HepG2 (cell line): ENCODE results near the gene ITGAX. TPM values are rescaled to one million over a fixed set of nuclear protein-coding genes. Genes with fewer than 3 reads are reported as not detected.

ENCODE experiments used
- ATAC-seq: fragments of 200-7000 bp; cut with Tn5 transposase; 3 replicates; pipeline ENCODE4 v1.9.1; 2020; ENCODE audit warnings: mild to moderate bottlenecking, moderate library complexity
- BruUV-seq: library from RNA; stranded (reverse); fragments of 400-500 nt; replicated peaks from 2 replicates; lab custom pipeline; 2021; lab: Mats Ljungman, UMichigan
- CTCF ChIA-PET: fragments of 300-600 bp; formaldehyde crosslinking; extraction: SDS; loops from one replicate; lab custom pipeline; 2021; ENCODE audit warnings: low total read pairs, inconsistent platforms, low intra/inter-chr PET ratio; lab: Yijun Ruan, JAX
- POLR2A ChIA-PET: fragments of 350-600 bp; sonication (Branson Sonifier 250); formaldehyde crosslinking; loops from one replicate; lab custom pipeline; 2020; ENCODE audit warnings: antibody characterized with exemption, inconsistent platforms; lab: Yijun Ruan, JAX
- DNase-seq: peaks from one replicate; pipeline ENCODE4 v3.0.0-alpha.2; 2015; ENCODE audit warnings: low spot score
- FAIRE-seq: peaks from 3 replicates; lab custom pipeline; 2011; peaks lifted over from hg19 to GRCh38; lab: Jason Lieb, UNC
- H2AFZ ChIP-seq: one replicate; pipeline ENCODE4 v1.6.1; 2011; ENCODE audit warnings: low read length, inconsistent platforms
- H3K27ac ChIP-seq: fragments of 300-600 bp; 3 replicates; pipeline ENCODE4 v1.8.0; 2011; ENCODE audit warnings: mixed run types, mild to moderate bottlenecking, mixed read lengths, low read length, inconsistent platforms; ENCODE audit not compliant: insufficient read depth; ENCODE audit errors: extremely low read length
- H3K27me3 ChIP-seq, 2 experiments: fragments of 200-600 bp in 1 of 2; 2 replicates in 1 of 2; 3 replicates in 1 of 2; pipeline versions ENCODE4 v1.6.0 to v1.8.0; 2011; ENCODE audit warnings: low read length in 2 of 2, mild to moderate bottlenecking in 2 of 2, moderate library complexity in 2 of 2, inconsistent platforms in 1 of 2; ENCODE audit not compliant: insufficient read depth in 2 of 2, control insufficient read depth in 1 of 2
- H3K36me3 ChIP-seq, 2 experiments: fragments of 200-600 bp in 1 of 2; replicated peaks in 1 of 2; 2 replicates in 1 of 2; 3 replicates in 1 of 2; pipeline versions ENCODE4 v1.5.1 to v1.8.0; 2011; ENCODE audit warnings: low read length in 2 of 2, inconsistent platforms in 1 of 2; ENCODE audit not compliant: insufficient read depth in 2 of 2, control insufficient read depth in 1 of 2
- H3K4me1 ChIP-seq: 2 replicates; pipeline ENCODE4 v1.5.1; 2012; ENCODE audit warnings: low read length, inconsistent platforms; ENCODE audit not compliant: insufficient read depth
- H3K4me2 ChIP-seq: 2 replicates; pipeline ENCODE4 v1.6.0; 2011; ENCODE audit warnings: low read depth, low read length, inconsistent platforms
- H3K4me3 ChIP-seq, 3 experiments: fragments of 200-600 bp in 1 of 3; sonication (generic), shearing (Covaris generic) in 1 of 3; replicated peaks in 1 of 3; 2 replicates each; pipeline ENCODE4 v1.5.1; 2011 to 2016; ENCODE audit warnings: low read length in 3 of 3, inconsistent platforms in 2 of 3, low read depth in 2 of 3, mild to moderate bottlenecking in 2 of 3, control low read depth in 1 of 3, mixed read lengths in 1 of 3; ENCODE audit not compliant: insufficient read depth in 1 of 3
- H3K79me2 ChIP-seq: one replicate; pipeline ENCODE4 v1.6.1; 2011; ENCODE audit warnings: low read length, inconsistent platforms; ENCODE audit not compliant: insufficient read depth
- H3K9ac ChIP-seq: 2 replicates; pipeline ENCODE4 v1.6.0; 2011; ENCODE audit warnings: mild to moderate bottlenecking, low read depth, low read length, inconsistent platforms; ENCODE audit not compliant: insufficient read depth
- H3K9me3 ChIP-seq: 2 replicates; pipeline ENCODE4 v1.5.1; 2012; ENCODE audit warnings: mild to moderate bottlenecking, low read length
- H4K20me1 ChIP-seq: 2 replicates; pipeline ENCODE4 v1.6.0; 2011; ENCODE audit warnings: inconsistent platforms, mild to moderate bottlenecking, low read length, moderate library complexity; ENCODE audit not compliant: insufficient read depth
- ATF3 ChIP-seq: sonication (generic); formaldehyde crosslinking; IDR thresholded peaks from 2 replicates; pipeline ENCODE4 v1.4.0; 2020; ENCODE audit warnings: missing genetic modification reagents
- ELF1 ChIP-seq: sonication (generic); formaldehyde crosslinking; IDR thresholded peaks from 2 replicates; pipeline ENCODE4 v1.4.0; 2020; ENCODE audit warnings: missing genetic modification reagents
- GMEB2 ChIP-seq: IDR thresholded peaks from 2 replicates; pipeline ENCODE4 v1.6.1; 2016; ENCODE audit warnings: missing biosample characterization, missing genetic modification reagents, low read depth
- KLF11 ChIP-seq: IDR thresholded peaks from 2 replicates; pipeline ENCODE4 v1.6.1; 2016; ENCODE audit warnings: missing compliant biosample characterization
- MTA3 ChIP-seq: sonication (generic); formaldehyde crosslinking; IDR thresholded peaks from 2 replicates; pipeline ENCODE4 v1.4.0; 2020; ENCODE audit warnings: missing genetic modification reagents
- SATB2 ChIP-seq: sonication (generic); formaldehyde crosslinking; IDR thresholded peaks from 2 replicates; pipeline ENCODE4 v1.5.0; 2020; ENCODE audit warnings: missing genetic modification reagents
- ZFP1 ChIP-seq: IDR thresholded peaks from 2 replicates; pipeline ENCODE4 v1.6.1; 2016
- ZFP37 ChIP-seq: sonication (generic); formaldehyde crosslinking; IDR thresholded peaks from 2 replicates; pipeline ENCODE4 v1.4.0; 2020; ENCODE audit warnings: missing genetic modification reagents, borderline replicate concordance
- ZFP62 ChIP-seq: sonication (generic); formaldehyde crosslinking; IDR thresholded peaks from 2 replicates; pipeline ENCODE4 v1.4.0; 2020; ENCODE audit warnings: missing genetic modification reagents
- ZNF142 ChIP-seq: sonication (generic); formaldehyde crosslinking; IDR thresholded peaks from 2 replicates; pipeline ENCODE4 v1.4.0; 2020; ENCODE audit warnings: missing genetic modification reagents
- ZNF550 ChIP-seq: sonication (generic); formaldehyde crosslinking; IDR thresholded peaks from 2 replicates; pipeline ENCODE4 v1.4.0; 2020; ENCODE audit warnings: mild to moderate bottlenecking, missing genetic modification reagents, borderline replicate concordance
- ZNF773 ChIP-seq: sonication (generic); formaldehyde crosslinking; IDR thresholded peaks from 2 replicates; pipeline ENCODE4 v1.4.0; 2020; ENCODE audit warnings: missing genetic modification reagents, borderline replicate concordance
- ZNF775 ChIP-seq: sonication (generic); formaldehyde crosslinking; IDR thresholded peaks from 2 replicates; pipeline ENCODE4 v1.4.0; 2020; ENCODE audit warnings: missing genetic modification reagents, mild to moderate bottlenecking, moderate library complexity, borderline replicate concordance
- WGBS: methylation state at CpG from one replicate; pipeline ENCODE4 v1.1.6; 2017; ENCODE audit warnings: low lambda C conversion rate; 5-methylcytosine and 5-hydroxymethylcytosine counted together
- in situ Hi-C: cut with HindIII; loops from 2 replicates; pipeline ENCODE4 v1.10.0; 2017; ENCODE audit warnings: low pct_unique_long_range_greater_than_20kb; ENCODE audit not compliant: extremely low pct_ligation_motif_present
- intact Hi-C: fragments of 100-400 bp; cut with micrococcal nuclease; formaldehyde crosslinking; loops from one replicate; pipeline ENCODE4 v1.10.0; 2022; ENCODE audit not compliant: unreplicated experiment
- polyA plus RNA-seq, 8 experiments: library from polyadenylated mRNA; depleted of rRNA in 3 of 8; stranded (reverse) in 7 of 8; unstranded in 1 of 8; fragments of >200 nt; fragmentation: Illumina TruSeq in 4 of 8; extraction: Trizol in 4 of 8; gene quantifications; 2 replicates each; pipeline versions ENCODE4 v1.2.1 to v1.2.3, GENCODE V29; 2011 to 2016; ENCODE audit warnings: low read depth in 4 of 8, missing spikeins in 1 of 8, mixed read lengths in 1 of 8; ENCODE audit not compliant: insufficient read depth in 1 of 8
- total RNA-seq, 5 experiments: library from RNA; depleted of rRNA; stranded (reverse); fragments of >200 nt; fragmentation: Illumina TruSeq; extraction: Trizol; gene quantifications; 2 replicates each; pipeline ENCODE4 v1.2.3, GENCODE V29; 2016; ENCODE audit warnings: low read depth in 1 of 5

Gene ITGAX
- total and polyA plus RNA-seq, 2 of the 13 experiments (the other 11 are each of a cell fraction or from before 2014, with no cell fraction given), result 0.32 TPM; not detected in 1

GRCh38 chr16:31423241-31423640 is 68.3 kb downstream of the ITGAX start:
- POLR2A ChIA-PET, result no interaction called here
- Histone ChIP-seq H3K79me2 (no peaks in the 10 kb centered on the region), H3K4me2 (no peak overlapping the region), H4K20me1 (no peaks in the 10 kb centered on the region), H3K4me3 (no peak overlapping the region), H3K9ac (no peak overlapping the region), H3K9me3 (no peaks in the 10 kb centered on the region), H3K36me3 (no peaks in the 10 kb centered on the region), H3K27ac (no peak overlapping the region), H2AFZ (no peak overlapping the region), H3K27me3 (peaks cover 0 to 18% of the 10 kb centered on the region in 2 experiments; a peak in 4 of 5 replicates), H3K4me1 (no peaks in the 10 kb centered on the region)
- CTCF ChIA-PET, result no interaction called here
- no peak for TF ChIP-seq ZNF775 (CRISPR knock-in tag)
- no peak for TF ChIP-seq SATB2 (CRISPR knock-in tag)
- no peak for TF ChIP-seq ZNF773
- no peak for TF ChIP-seq ZFP1 (CRISPR knock-in tag)
- TF ChIP-seq ELF1, result no peak
- no peak for TF ChIP-seq KLF11
- no peak for TF ChIP-seq ZFP37 (CRISPR knock-in tag)
- TF ChIP-seq ZNF550 (CRISPR knock-in tag), result no peak
- no peak for TF ChIP-seq GMEB2 (CRISPR knock-in tag)
- no peak for TF ChIP-seq ZNF142 (CRISPR knock-in tag)
- no peak for TF ChIP-seq ATF3 (CRISPR knock-in tag)
- TF ChIP-seq ZFP62 (CRISPR knock-in tag), result no peak
- no peak for TF ChIP-seq MTA3 (CRISPR knock-in tag)
- in situ Hi-C loops, result no loop called here
- no TSS peak for BruUV-seq
- intact Hi-C loops, result no loop called here
- WGBS, result 0% methylated on average over 3 of the region's 3 CpGs
- FAIRE-seq (no peak), DNase-seq (no peak), ATAC-seq (no peak)
